WTC11 (cell line): ENCODE results near the gene GLT8D1. TPM values are rescaled to one million over a fixed set of nuclear protein-coding genes. Genes with fewer than 3 reads are reported as not detected.

Experiments used
- ATAC-seq: fragments of 200-7000 bp; cut with Tn5 transposase; 2 replicates; pipeline ENCODE4 v1.10.0; 2021; ENCODE audit warnings: mild to moderate bottlenecking, moderate library complexity
- CTCF ChIA-PET: fragments of 300-600 bp; sonication (Branson Sonifier 250); formaldehyde crosslinking; loops from one replicate; lab custom pipeline; 2021; ENCODE audit warnings: antibody characterized with exemption; lab: Charles Lee
- POLR2A ChIA-PET: fragments of 350-600 bp; sonication (Branson Sonifier 250); formaldehyde crosslinking; loops from one replicate; lab custom pipeline; 2021; ENCODE audit warnings: antibody characterized with exemption; lab: Charles Lee
- DNase-seq: peaks from one replicate; pipeline ENCODE4 v3.0.0; 2021; ENCODE audit warnings: low spot score
- H3K27ac Mint-ChIP-seq: 2 replicates; pipeline ENCODE4 v1.8.0; 2021; ENCODE audit warnings: mixed read lengths
- H3K27me3 Mint-ChIP-seq: 2 replicates; pipeline ENCODE4 v1.8.0; 2021; ENCODE audit warnings: low read depth, mild to moderate bottlenecking, moderate library complexity, mixed read lengths
- H3K36me3 Mint-ChIP-seq: 2 replicates; pipeline ENCODE4 v1.8.0; 2021; ENCODE audit warnings: mixed read lengths
- H3K4me1 Mint-ChIP-seq: 2 replicates; pipeline ENCODE4 v1.8.0; 2022; ENCODE audit warnings: mixed read lengths
- H3K4me3 Mint-ChIP-seq: 2 replicates; pipeline ENCODE4 v1.8.0; 2021; ENCODE audit warnings: mild to moderate bottlenecking, moderate library complexity, mixed read lengths
- H3K9me3 Mint-ChIP-seq: 2 replicates; pipeline ENCODE4 v1.8.0; 2021; ENCODE audit warnings: mixed read lengths
- CBFB ChIP-seq: sonication (generic); formaldehyde crosslinking; IDR thresholded peaks from 2 replicates; pipeline ENCODE4 v1.8.1; 2022; ENCODE audit warnings: mild to moderate bottlenecking, low read depth, missing genetic modification reagents
- ELF4 ChIP-seq: sonication (generic); formaldehyde crosslinking; IDR thresholded peaks from 2 replicates; pipeline ENCODE4 v1.8.1; 2022; ENCODE audit warnings: low read depth, mild to moderate bottlenecking, moderate library complexity, missing genetic modification reagents
- FOXJ3 ChIP-seq: sonication (generic); formaldehyde crosslinking; IDR thresholded peaks from 2 replicates; pipeline ENCODE4 v1.9.0; 2021; ENCODE audit warnings: missing genetic modification reagents, mild to moderate bottlenecking, borderline replicate concordance
- FOXK1 ChIP-seq: sonication (generic); formaldehyde crosslinking; IDR thresholded peaks from 2 replicates; pipeline ENCODE4 v1.8.0; 2022; ENCODE audit warnings: mild to moderate bottlenecking, moderate library complexity, missing genetic modification reagents
- FOXP4 ChIP-seq: sonication (generic); formaldehyde crosslinking; IDR thresholded peaks from 2 replicates; pipeline ENCODE4 v1.8.0; 2022; ENCODE audit warnings: mild to moderate bottlenecking, missing genetic modification reagents
- GABPB1 ChIP-seq: sonication (generic); formaldehyde crosslinking; IDR thresholded peaks from 2 replicates; pipeline ENCODE4 v1.8.1; 2023; ENCODE audit warnings: mild to moderate bottlenecking, missing genetic modification reagents
- KAT7 ChIP-seq: sonication (generic); formaldehyde crosslinking; IDR thresholded peaks from 2 replicates; pipeline ENCODE4 v1.8.1; 2023; ENCODE audit warnings: missing genetic modification reagents, mild to moderate bottlenecking, borderline replicate concordance
- MYBL2 ChIP-seq: sonication (generic); formaldehyde crosslinking; IDR thresholded peaks from 2 replicates; pipeline ENCODE4 v1.8.1; 2023; ENCODE audit warnings: mild to moderate bottlenecking, moderate library complexity, missing genetic modification reagents
- NR1H2 ChIP-seq: sonication (generic); formaldehyde crosslinking; IDR thresholded peaks from 2 replicates; pipeline ENCODE4 v1.9.0; 2021; ENCODE audit warnings: mild to moderate bottlenecking, moderate library complexity, missing genetic modification reagents
- NR2C2 ChIP-seq: sonication (generic); formaldehyde crosslinking; IDR thresholded peaks from 2 replicates; pipeline ENCODE4 v1.8.0; 2022; ENCODE audit warnings: mild to moderate bottlenecking, missing genetic modification reagents
- OVOL2 ChIP-seq: fragments of 250-450 bp; sonication (Bioruptor Pico); IDR thresholded peaks from 2 replicates; pipeline ENCODE4 v1.9.0; 2021; ENCODE audit warnings: mild to moderate bottlenecking, borderline replicate concordance
- PRDM15 ChIP-seq: sonication (generic); formaldehyde crosslinking; IDR thresholded peaks from 2 replicates; pipeline ENCODE4 v1.8.0; 2022; ENCODE audit warnings: missing genetic modification reagents
- RELA ChIP-seq: sonication (generic); formaldehyde crosslinking; IDR thresholded peaks from 2 replicates; pipeline ENCODE4 v1.8.1; 2022; ENCODE audit warnings: missing genetic modification reagents, mild to moderate bottlenecking, borderline replicate concordance
- STAT6 ChIP-seq: sonication (generic); formaldehyde crosslinking; conservative IDR thresholded peaks from 2 replicates; pipeline ENCODE4 v1.8.1; 2023; ENCODE audit warnings: mild to moderate bottlenecking, low read depth, missing genetic modification reagents, moderate library complexity
- TCF7 ChIP-seq: sonication (generic); formaldehyde crosslinking; IDR thresholded peaks from 2 replicates; pipeline ENCODE4 v1.8.0; 2022; ENCODE audit warnings: mild to moderate bottlenecking, low read depth, missing genetic modification reagents, moderate library complexity
- ZNF121 ChIP-seq: sonication (generic); formaldehyde crosslinking; IDR thresholded peaks from 2 replicates; pipeline ENCODE4 v1.8.0; 2023; ENCODE audit warnings: missing genetic modification reagents
- ZNF281 ChIP-seq: sonication (generic); formaldehyde crosslinking; IDR thresholded peaks from 2 replicates; pipeline ENCODE4 v1.8.0; 2023; ENCODE audit warnings: mild to moderate bottlenecking, missing genetic modification reagents
- ZNF396 ChIP-seq: fragments of 250-450 bp; sonication (Bioruptor Pico); IDR thresholded peaks from 2 replicates; pipeline ENCODE4 v1.8.0; 2021; ENCODE audit warnings: mild to moderate bottlenecking, moderate library complexity, borderline replicate concordance
- ZNF416 ChIP-seq: fragments of 250-450 bp; sonication (Bioruptor Pico); IDR thresholded peaks from 2 replicates; pipeline ENCODE4 v1.9.0; 2021; ENCODE audit warnings: mild to moderate bottlenecking, inconsistent platforms
- ZNF532 ChIP-seq: fragments of 250-450 bp; sonication (Bioruptor Pico); IDR thresholded peaks from 2 replicates; pipeline ENCODE4 v1.9.0; 2021; ENCODE audit warnings: mild to moderate bottlenecking, borderline replicate concordance
- total RNA-seq: library from RNA; stranded (reverse); gene quantifications from 3 replicates; pipeline ENCODE4 v1.2.3, GENCODE V29; 2021

GLT8D1 gene
- total RNA-seq, 1 experiment from 2014 or later: 41.2 TPM

- TF ChIP-seq NR1H2 (CRISPR knock-in tag) (no peak), KAT7 (CRISPR knock-in tag) (no peak), ZNF281 (CRISPR knock-in tag) (no peak), PRDM15 (CRISPR knock-in tag) (no peak)
Measured at GRCh38 chr3:52719618-52720017, 14.0 kb upstream of the GLT8D1 start (continued).

- ATAC-seq (no peak), DNase-seq (no peak)
- Mint-ChIP-seq H3K4me3 (peak overlapping the region; percentile 68), H3K9me3 (no peaks in the 10 kb centered on the region), H3K36me3 (peaks cover 12% of the 10 kb centered on the region), H3K4me1 (peaks cover 7% of the 10 kb centered on the region), H3K27ac (peak overlapping the region; percentile 75), H3K27me3 (no peaks in the 10 kb centered on the region)
- no peak for TF ChIP-seq CBFB (CRISPR knock-in tag)
- TF ChIP-seq GABPB1 (CRISPR knock-in tag): no peak
- TF ChIP-seq OVOL2 (CRISPR knock-in tag): no peak
- no peak for TF ChIP-seq ZNF396
- no peak for TF ChIP-seq ZNF121 (CRISPR knock-in tag)
- TF ChIP-seq TCF7 (CRISPR knock-in tag): no peak
- TF ChIP-seq FOXP4 (CRISPR knock-in tag): no peak
- no peak for TF ChIP-seq NR2C2 (CRISPR knock-in tag)
- no peak for TF ChIP-seq FOXJ3
- TF ChIP-seq MYBL2 (CRISPR knock-in tag): no peak
- no peak for TF ChIP-seq ZNF416
- TF ChIP-seq FOXK1 (CRISPR knock-in tag): no peak
- TF ChIP-seq ZNF532 (CRISPR knock-in tag): no peak
- TF ChIP-seq RELA (CRISPR knock-in tag): no peak
- no peak for TF ChIP-seq ELF4 (CRISPR knock-in tag)
- TF ChIP-seq STAT6 (CRISPR knock-in tag): no peak
- POLR2A ChIA-PET: interaction anchor here (0.5 kb wide), 1 partner anchor 477 kb away, joined by 3 read pairs; no protein-coding TSS in a partner anchor
- CTCF ChIA-PET: interaction anchor here (2.4 to 4.1 kb wide), 4 partner anchors 10 to 105 kb away, joined by 6 to 18 read pairs (median 15); partner anchors contain the start of genes GLT8D1 and SPCS1
Measured at GRCh38 chr3:52715714-52716305, 10.2 kb upstream of the GLT8D1 start.
